Measurements from ENCODE around the gene POMGNT2. TPM values are rescaled to one million over a fixed set of nuclear protein-coding genes. Genes with fewer than 3 reads are reported as not detected.

POMGNT2 gene
- total RNA-seq, 2 experiments from 2014 or later: 6.8 to 8.4 TPM

DNA sequence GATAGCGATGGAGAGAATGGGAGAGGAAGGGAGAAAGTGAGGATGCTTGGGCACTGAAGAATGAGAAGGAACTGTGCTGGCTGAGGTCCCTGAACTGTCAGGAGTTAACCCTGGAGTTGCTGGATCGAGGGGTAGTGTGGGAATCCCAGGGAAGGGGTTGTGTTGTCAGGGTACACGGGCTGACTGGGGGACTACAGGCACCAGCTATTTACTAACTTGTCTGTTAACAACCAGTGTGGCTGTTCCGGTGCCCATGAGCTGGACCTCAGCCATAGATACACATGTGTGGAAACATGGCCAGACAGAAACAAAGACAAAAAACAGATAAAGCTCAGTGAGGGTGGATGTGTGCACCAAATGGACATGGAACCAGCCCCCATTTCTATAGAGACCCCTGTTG is 71.7 kb downstream of the POMGNT2 start:
- TF ChIP-seq, protein P1, sequence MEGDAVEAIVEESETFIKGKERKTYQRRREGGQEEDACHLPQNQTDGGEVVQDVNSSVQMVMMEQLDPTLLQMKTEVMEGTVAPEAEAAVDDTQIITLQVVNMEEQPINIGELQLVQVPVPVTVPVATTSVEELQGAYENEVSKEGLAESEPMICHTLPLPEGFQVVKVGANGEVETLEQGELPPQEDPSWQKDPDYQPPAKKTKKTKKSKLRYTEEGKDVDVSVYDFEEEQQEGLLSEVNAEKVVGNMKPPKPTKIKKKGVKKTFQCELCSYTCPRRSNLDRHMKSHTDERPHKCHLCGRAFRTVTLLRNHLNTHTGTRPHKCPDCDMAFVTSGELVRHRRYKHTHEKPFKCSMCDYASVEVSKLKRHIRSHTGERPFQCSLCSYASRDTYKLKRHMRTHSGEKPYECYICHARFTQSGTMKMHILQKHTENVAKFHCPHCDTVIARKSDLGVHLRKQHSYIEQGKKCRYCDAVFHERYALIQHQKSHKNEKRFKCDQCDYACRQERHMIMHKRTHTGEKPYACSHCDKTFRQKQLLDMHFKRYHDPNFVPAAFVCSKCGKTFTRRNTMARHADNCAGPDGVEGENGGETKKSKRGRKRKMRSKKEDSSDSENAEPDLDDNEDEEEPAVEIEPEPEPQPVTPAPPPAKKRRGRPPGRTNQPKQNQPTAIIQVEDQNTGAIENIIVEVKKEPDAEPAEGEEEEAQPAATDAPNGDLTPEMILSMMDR (IDR thresholded peaks at IDR 0.05): no peak
- ChIA-PET POLR2A (no interaction called here), CTCF (interaction anchor here (1.4 kb wide), 1 partner anchor 10 kb away, joined by 3 read pairs; no protein-coding TSS in a partner anchor)
- Mint-ChIP-seq H3K27me3 (no peaks in the 10 kb centered on the region), H3K4me3 (no peak overlapping the region), H3K9me3 (no peaks in the 10 kb centered on the region), H3K27ac (no peak overlapping the region), H3K4me1 (ENCODE audit: low read depth) (peaks cover 19% of the 10 kb centered on the region), H3K36me3 (ENCODE audit: low read depth) (no peaks in the 10 kb centered on the region)
- no peaks in the 10 kb centered on the region for H3K27me3 ChIP-seq (ENCODE audit: control insufficient read depth in 1 of 2, insufficient read depth in 2 of 2, low read length in 2 of 2)
- H3K9me3 ChIP-seq (ENCODE audit: control insufficient read depth in 1 of 2, insufficient read depth in 1 of 2, low read length in 2 of 2): peaks cover 0 to 11% of the 10 kb centered on the region in 2 experiments
- no peak overlapping the region for H3K27ac ChIP-seq (ENCODE audit: low read depth in 1 of 2, low read length in 2 of 2)
- H3K36me3 ChIP-seq (ENCODE audit: insufficient read depth, low read length): no peaks in the 10 kb centered on the region
- intact Hi-C loops (cut with DNase I, micrococcal nuclease): no loop called here
- DNase-seq: no peak
- no peak for ATAC-seq (ENCODE audit: poor library complexity)
- no peak overlapping the region for H3K4me3 ChIP-seq (ENCODE audit: low read length)
- peaks cover 10% of the 10 kb centered on the region for H3K4me1 ChIP-seq (ENCODE audit: insufficient read depth, low read length)

- H3K27me3 ChIP-seq (ENCODE audit: control insufficient read depth in 1 of 2, insufficient read depth in 2 of 2, low read length in 2 of 2): no peaks in the 10 kb centered on the region
- CTCF ChIA-PET: interaction anchor here (1.4 kb wide), 1 partner anchor 9 kb away, joined by 3 read pairs; no protein-coding TSS in a partner anchor
- no peak overlapping the region for H3K27ac Mint-ChIP-seq
Observed at GRCh38 chr3:43032646-43033628, 72.9 kb downstream of the POMGNT2 start.

GRCh38 chr3:43031889-43032545 is 73.9 kb downstream of the POMGNT2 start:
- no peak for ATAC-seq (ENCODE audit: poor library complexity)
- H3K27ac ChIP-seq (ENCODE audit: low read depth in 1 of 2, low read length in 2 of 2): no peak overlapping the region
- no peak overlapping the region for H3K4me3 ChIP-seq (ENCODE audit: low read length)
- Mint-ChIP-seq H3K4me3 (no peak overlapping the region), H3K4me1 (ENCODE audit: low read depth) (peaks cover 8% of the 10 kb centered on the region), H3K27me3 (no peaks in the 10 kb centered on the region), H3K27ac (no peak overlapping the region), H3K9me3 (no peaks in the 10 kb centered on the region), H3K36me3 (ENCODE audit: low read depth) (no peaks in the 10 kb centered on the region)
- ChIA-PET POLR2A (interaction anchor here (0.5 kb wide), 1 partner anchor 72 kb away, joined by 3 read pairs; no protein-coding TSS in a partner anchor), CTCF (no interaction called here)
- H3K4me1 ChIP-seq (ENCODE audit: insufficient read depth, low read length): peaks cover 10% of the 10 kb centered on the region
- TF ChIP-seq, protein P1 (IDR thresholded peaks at IDR 0.05): no peak
- H3K36me3 ChIP-seq (ENCODE audit: insufficient read depth, low read length): no peaks in the 10 kb centered on the region
- peaks cover 0 to 11% of the 10 kb centered on the region in 2 experiments for H3K9me3 ChIP-seq (ENCODE audit: control insufficient read depth in 1 of 2, insufficient read depth in 1 of 2, low read length in 2 of 2)
- intact Hi-C loops (cut with DNase I, micrococcal nuclease): no loop called here
- DNase-seq: no peak
- H3K27me3 ChIP-seq (ENCODE audit: control insufficient read depth in 1 of 2, insufficient read depth in 2 of 2, low read length in 2 of 2): no peaks in the 10 kb centered on the region

More at GRCh38 chr3:43032646-43033628, 72.9 kb downstream of the POMGNT2 start:
- ATAC-seq (ENCODE audit: poor library complexity): no peak
- Mint-ChIP-seq H3K36me3 (ENCODE audit: low read depth) (no peaks in the 10 kb centered on the region), H3K27me3 (no peaks in the 10 kb centered on the region), H3K4me3 (no peak overlapping the region), H3K4me1 (ENCODE audit: low read depth) (peaks cover 9% of the 10 kb centered on the region), H3K9me3 (no peaks in the 10 kb centered on the region)
- TF ChIP-seq, protein P1 (IDR thresholded peaks at IDR 0.05): no peak
- peaks cover 10% of the 10 kb centered on the region for H3K4me1 ChIP-seq (ENCODE audit: insufficient read depth, low read length)
- POLR2A ChIA-PET: no interaction called here
- no peaks in the 10 kb centered on the region for H3K36me3 ChIP-seq (ENCODE audit: insufficient read depth, low read length)
- intact Hi-C loops (cut with DNase I, micrococcal nuclease): no loop called here
- H3K4me3 ChIP-seq (ENCODE audit: low read length): no peak overlapping the region
- DNase-seq: no peak
- no peak overlapping the region for H3K27ac ChIP-seq (ENCODE audit: low read depth in 1 of 2, low read length in 2 of 2)
- H3K9me3 ChIP-seq (ENCODE audit: control insufficient read depth in 1 of 2, insufficient read depth in 1 of 2, low read length in 2 of 2): peaks cover 0 to 11% of the 10 kb centered on the region in 2 experiments
